WTC11 (cell line): ENCODE results near the gene BEGAIN.

Source experiments
- ATF1 ChIP-seq: sonication (generic); formaldehyde crosslinking; IDR thresholded peaks from 2 replicates; pipeline ENCODE4 v1.8.1; 2023; ENCODE audit warnings: mild to moderate bottlenecking, moderate library complexity, missing genetic modification reagents
- CTCF ChIP-seq: fragments of 200-600 bp; IDR thresholded peaks from 2 replicates; pipeline ENCODE4 v1.8.0; 2022; ENCODE audit warnings: antibody characterized with exemption
- JUN ChIP-seq: sonication (generic); formaldehyde crosslinking; IDR thresholded peaks from 2 replicates; pipeline ENCODE4 v1.8.0; 2023; ENCODE audit warnings: mild to moderate bottlenecking, missing genetic modification reagents
- NFYB ChIP-seq: sonication (generic); formaldehyde crosslinking; conservative IDR thresholded peaks from 2 replicates; pipeline ENCODE4 v1.8.0; 2022; ENCODE audit warnings: low read depth, missing genetic modification reagents
- TCF7 ChIP-seq: sonication (generic); formaldehyde crosslinking; IDR thresholded peaks from 2 replicates; pipeline ENCODE4 v1.8.0; 2022; ENCODE audit warnings: mild to moderate bottlenecking, low read depth, missing genetic modification reagents, moderate library complexity

GRCh38 chr14:100585448-100586152 lies 1.6 kb downstream of the BEGAIN start:
- TF ChIP-seq CTCF: no peak
- no peak for TF ChIP-seq ATF1 (CRISPR knock-in tag)
- no peak for TF ChIP-seq NFYB (CRISPR knock-in tag)
- TF ChIP-seq TCF7 (CRISPR knock-in tag): no peak
- no peak for TF ChIP-seq JUN (CRISPR knock-in tag)
